ENCODE results near the gene RNF138. TPM values are rescaled to one million over a fixed set of nuclear protein-coding genes. Genes with fewer than 3 reads are reported as not detected.
A peak's percentile ranks its signal among the peaks of the same experiment; 100 is the strongest.
"Not testable (repeated sequence)": the region's sequence is repeated elsewhere in the genome, so short reads cannot be mapped to it uniquely, and the experiment has no call there.

RNF138 gene
- polyA plus RNA-seq, 1 donor (not counting 4 experiments of a cell fraction or from before 2014, with no cell fraction given) = 18.0 TPM

DNA sequence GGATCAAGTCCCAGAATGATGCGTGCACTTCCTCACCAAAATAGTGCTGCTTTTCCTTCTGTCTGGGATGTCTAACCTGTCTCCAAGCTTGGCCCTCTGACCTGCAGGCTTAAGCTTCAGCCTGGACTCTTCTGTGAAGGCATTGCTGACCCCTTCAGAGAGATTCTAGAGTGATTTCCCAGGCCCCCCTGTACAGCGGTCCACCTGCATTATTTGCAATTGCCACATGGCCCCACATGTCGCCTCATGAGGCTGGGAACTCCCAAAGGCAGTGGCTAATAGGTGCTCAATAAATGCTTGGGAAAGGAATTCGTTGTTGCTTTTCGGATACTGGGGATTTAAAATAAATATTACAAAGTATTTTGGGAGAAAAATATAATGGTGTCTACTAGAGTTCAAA is 65.9 kb downstream of the RNF138 start:
- FAIRE-seq (no peak), DNase-seq (ENCODE audit: low read depth, low spot score) (no peak)
- Histone ChIP-seq H3K9ac (ENCODE audit: control insufficient read depth, extremely low read depth, insufficient read depth, low read length) (no peak overlapping the region), H3K9me1 (ENCODE audit: control insufficient read depth, extremely low read depth, insufficient read depth, low read length) (no peaks in the 10 kb centered on the region), H2AFZ (ENCODE audit: control insufficient read depth, low read length) (no peak overlapping the region), H3K4me2 (ENCODE audit: control insufficient read depth, extremely low read depth, insufficient read depth, low read depth, low read length) (peak overlapping the region; percentile 86), H3K4me1 (ENCODE audit: control insufficient read depth, extremely low read depth, insufficient read depth, low read length) (peaks cover 2% of the 10 kb centered on the region), H3K27ac (ENCODE audit: control insufficient read depth, insufficient read depth, low read length) (no peak overlapping the region), H4K20me1 (ENCODE audit: control insufficient read depth, extremely low read depth, insufficient read depth, low read length) (no peaks in the 10 kb centered on the region), H3K79me2 (ENCODE audit: control insufficient read depth, insufficient read depth, low read length) (no peaks in the 10 kb centered on the region), H3K4me3 (ENCODE audit: control insufficient read depth in 2 of 3, extremely low read depth in 1 of 3, insufficient read depth in 2 of 3, low read depth in 1 of 3, low read length in 3 of 3) (no peak overlapping the region), H3K27me3 (ENCODE audit: control insufficient read depth, extremely low read depth, insufficient read depth, low read length) (no peaks in the 10 kb centered on the region), H3K9me3 (ENCODE audit: control insufficient read depth, low read depth, low read length) (no peaks in the 10 kb centered on the region), H3K36me3 (ENCODE audit: control insufficient read depth in 2 of 2, extremely low read depth in 1 of 2, insufficient read depth in 2 of 2, low read length in 2 of 2) (no peaks in the 10 kb centered on the region)
- TF ChIP-seq, protein P1, sequence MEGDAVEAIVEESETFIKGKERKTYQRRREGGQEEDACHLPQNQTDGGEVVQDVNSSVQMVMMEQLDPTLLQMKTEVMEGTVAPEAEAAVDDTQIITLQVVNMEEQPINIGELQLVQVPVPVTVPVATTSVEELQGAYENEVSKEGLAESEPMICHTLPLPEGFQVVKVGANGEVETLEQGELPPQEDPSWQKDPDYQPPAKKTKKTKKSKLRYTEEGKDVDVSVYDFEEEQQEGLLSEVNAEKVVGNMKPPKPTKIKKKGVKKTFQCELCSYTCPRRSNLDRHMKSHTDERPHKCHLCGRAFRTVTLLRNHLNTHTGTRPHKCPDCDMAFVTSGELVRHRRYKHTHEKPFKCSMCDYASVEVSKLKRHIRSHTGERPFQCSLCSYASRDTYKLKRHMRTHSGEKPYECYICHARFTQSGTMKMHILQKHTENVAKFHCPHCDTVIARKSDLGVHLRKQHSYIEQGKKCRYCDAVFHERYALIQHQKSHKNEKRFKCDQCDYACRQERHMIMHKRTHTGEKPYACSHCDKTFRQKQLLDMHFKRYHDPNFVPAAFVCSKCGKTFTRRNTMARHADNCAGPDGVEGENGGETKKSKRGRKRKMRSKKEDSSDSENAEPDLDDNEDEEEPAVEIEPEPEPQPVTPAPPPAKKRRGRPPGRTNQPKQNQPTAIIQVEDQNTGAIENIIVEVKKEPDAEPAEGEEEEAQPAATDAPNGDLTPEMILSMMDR (optimal IDR thresholded peaks at IDR 0.05 in 1 of 3, IDR thresholded peaks at IDR 0.05 in 1 of 3, conservative IDR thresholded peaks at IDR 0.05 in 1 of 3; ENCODE audit: extremely low read depth in 1 of 3, insufficient read depth in 2 of 3, low read length in 3 of 3) = no peak
- no peak for TF ChIP-seq EZH2 (IDR thresholded peaks at IDR 0.05; ENCODE audit: low read length)
- dilution Hi-C loops (cut with MboI; ENCODE audit: extremely low pct_ligation_motif_present, low sequenced_read_pairs) = no loop called here

DNA sequence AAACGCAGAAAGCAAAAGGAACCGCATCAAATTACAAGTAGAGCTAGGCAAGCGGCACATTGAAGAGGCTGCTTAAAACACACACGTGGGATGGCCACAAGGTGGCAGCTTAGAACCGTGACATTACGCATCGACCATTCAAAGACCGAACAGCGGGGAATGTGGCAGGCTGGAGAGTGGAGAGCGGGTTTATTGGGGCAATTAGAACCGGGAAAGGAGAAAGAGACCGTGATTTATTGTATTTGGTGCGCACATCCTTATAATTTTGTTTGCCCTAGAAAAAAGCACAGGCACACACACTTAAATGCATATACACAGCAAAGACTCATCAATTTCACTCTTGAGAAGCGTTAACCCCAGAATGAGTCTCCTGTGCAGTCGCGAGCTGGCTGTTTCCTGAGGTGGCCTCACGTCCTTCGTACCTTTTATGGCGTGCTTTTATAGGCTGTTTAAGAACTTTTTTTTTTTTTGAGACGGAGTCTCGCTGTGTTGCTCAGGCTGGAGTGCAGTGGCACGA is 66.5 kb downstream of the RNF138 start:
- peak overlapping the region in 2 of 3 experiments; percentile 38 to 46 for H3K4me3 ChIP-seq (ENCODE audit: control insufficient read depth in 2 of 3, extremely low read depth in 1 of 3, insufficient read depth in 2 of 3, low read depth in 1 of 3, low read length in 3 of 3)
- H3K36me3 ChIP-seq (ENCODE audit: control insufficient read depth in 2 of 2, extremely low read depth in 1 of 2, insufficient read depth in 2 of 2, low read length in 2 of 2) = no peaks in the 10 kb centered on the region
- no peaks in the 10 kb centered on the region for H3K27me3 ChIP-seq (ENCODE audit: control insufficient read depth, extremely low read depth, insufficient read depth, low read length)
- DNase-seq (ENCODE audit: low read depth, low spot score) (peak; percentile 25), FAIRE-seq (peak; percentile 82)
- dilution Hi-C loops (cut with MboI; ENCODE audit: extremely low pct_ligation_motif_present, low sequenced_read_pairs) = no loop called here
- peak overlapping the region; percentile 22 for H2AFZ ChIP-seq (ENCODE audit: control insufficient read depth, low read length)
- no peaks in the 10 kb centered on the region for H3K79me2 ChIP-seq (ENCODE audit: control insufficient read depth, insufficient read depth, low read length)
- no peaks in the 10 kb centered on the region for H3K9me1 ChIP-seq (ENCODE audit: control insufficient read depth, extremely low read depth, insufficient read depth, low read length)
- peaks cover 2% of the 10 kb centered on the region for H3K4me1 ChIP-seq (ENCODE audit: control insufficient read depth, extremely low read depth, insufficient read depth, low read length)
- TF ChIP-seq, protein P1 (optimal IDR thresholded peaks at IDR 0.05 in 1 of 3, IDR thresholded peaks at IDR 0.05 in 1 of 3, conservative IDR thresholded peaks at IDR 0.05 in 1 of 3; ENCODE audit: extremely low read depth in 1 of 3, insufficient read depth in 2 of 3, low read length in 3 of 3) = peak; percentile 78 to 96 (median 91)
- TF ChIP-seq EZH2 (IDR thresholded peaks at IDR 0.05; ENCODE audit: low read length) = no peak
- H3K9ac ChIP-seq (ENCODE audit: control insufficient read depth, extremely low read depth, insufficient read depth, low read length) = no peak overlapping the region
- peak overlapping the region; percentile 86 for H3K4me2 ChIP-seq (ENCODE audit: control insufficient read depth, extremely low read depth, insufficient read depth, low read depth, low read length)
- no peaks in the 10 kb centered on the region for H3K9me3 ChIP-seq (ENCODE audit: control insufficient read depth, low read depth, low read length)
- H4K20me1 ChIP-seq (ENCODE audit: control insufficient read depth, extremely low read depth, insufficient read depth, low read length) = no peaks in the 10 kb centered on the region
- H3K27ac ChIP-seq (ENCODE audit: control insufficient read depth, insufficient read depth, low read length) = no peak overlapping the region

DNA sequence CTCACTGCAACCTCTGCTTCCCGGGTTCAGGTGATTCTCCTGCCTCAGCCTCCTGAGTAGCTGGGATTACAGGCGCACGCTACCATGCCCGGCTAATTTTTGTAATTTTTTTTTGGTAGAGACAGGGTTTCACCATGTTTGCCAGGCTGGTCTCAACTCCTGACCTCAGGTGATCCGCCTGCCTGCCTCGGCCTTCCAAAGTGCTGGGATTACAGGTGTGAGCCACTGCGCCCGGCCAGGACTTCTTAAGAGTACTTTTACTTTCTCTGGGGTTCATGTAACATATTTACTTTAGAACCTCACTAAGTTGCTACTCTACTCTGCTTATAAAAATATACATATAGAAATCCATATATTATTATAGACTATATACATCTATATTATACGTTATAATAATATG is 67.0 kb downstream of the RNF138 start:
- DNase-seq (ENCODE audit: low read depth, low spot score); FAIRE-seq; H4K20me1 ChIP-seq (ENCODE audit: control insufficient read depth, extremely low read depth, insufficient read depth, low read length); H3K36me3 ChIP-seq (ENCODE audit: control insufficient read depth in 2 of 2, extremely low read depth in 1 of 2, insufficient read depth in 2 of 2, low read length in 2 of 2); H3K79me2 ChIP-seq (ENCODE audit: control insufficient read depth, insufficient read depth, low read length); H3K27ac ChIP-seq (ENCODE audit: control insufficient read depth, insufficient read depth, low read length); H3K9me1 ChIP-seq (ENCODE audit: control insufficient read depth, extremely low read depth, insufficient read depth, low read length); H3K9ac ChIP-seq (ENCODE audit: control insufficient read depth, extremely low read depth, insufficient read depth, low read length); H3K27me3 ChIP-seq (ENCODE audit: control insufficient read depth, extremely low read depth, insufficient read depth, low read length); H3K9me3 ChIP-seq (ENCODE audit: control insufficient read depth, low read depth, low read length); H2AFZ ChIP-seq (ENCODE audit: control insufficient read depth, low read length); dilution Hi-C loops (cut with MboI; ENCODE audit: extremely low pct_ligation_motif_present, low sequenced_read_pairs); H3K4me1 ChIP-seq (ENCODE audit: control insufficient read depth, extremely low read depth, insufficient read depth, low read length); H3K4me3 ChIP-seq (ENCODE audit: control insufficient read depth in 2 of 3, extremely low read depth in 1 of 3, insufficient read depth in 2 of 3, low read depth in 1 of 3, low read length in 3 of 3): not testable (repeated sequence)
- peak overlapping the region; percentile 86 for H3K4me2 ChIP-seq (ENCODE audit: control insufficient read depth, extremely low read depth, insufficient read depth, low read depth, low read length)
